ENCODE data around the gene F7. TPM values are rescaled to one million over a fixed set of nuclear protein-coding genes. Genes with fewer than 3 reads are reported as not detected.
A peak's percentile ranks its signal among the peaks of the same experiment; 100 is the strongest.

Gene F7
- total and polyA plus RNA-seq, 9 of the 15 experiments (the other 6 are each of a cell fraction or from before 2014, with no cell fraction given), result not detected

GRCh38 chr13:113080361-113080831 is 25.2 kb upstream of the F7 start:
- H2AFZ ChIP-seq (ENCODE audit: low read depth, low read length), result no peak overlapping the region
- H3K4me1 ChIP-seq (replicated peaks in 1 of 2; ENCODE audit: control insufficient read depth in 2 of 2, insufficient read depth in 2 of 2, low read length in 2 of 2), result peaks cover 0 to 23% of the 10 kb centered on the region in 2 experiments; a peak in 1 of 5 replicates
- H3K9me1 ChIP-seq (ENCODE audit: control insufficient read depth, insufficient read depth, low read length), result no peaks in the 10 kb centered on the region
- CTCF ChIA-PET (ENCODE audit: low intra/inter-chr PET ratio), result no interaction called here
- H3K27ac ChIP-seq (ENCODE audit: extremely low read depth, low read depth, low read length), result no peak overlapping the region
- in situ Hi-C loops (cut with MboI), result no loop called here
- no peak for ATAC-seq
- no peak for DNase-seq (ENCODE audit: extremely low read depth in 1 of 4, low spot score in 3 of 4)
- no peak for FAIRE-seq
- no peaks in the 10 kb centered on the region for H3K9me3 ChIP-seq (replicated peaks; ENCODE audit: control insufficient read depth, insufficient read depth, low read depth, low read length)
- POLR2A ChIA-PET, result no interaction called here
- no TSS peak for BruUV-seq (replicated peaks)
- 0% methylated on average over 8 of the region's 18 CpGs for WGBS (ENCODE audit: insufficient coverage, low coverage, missing lambda C conversion rate)
- peaks cover 0 to 80% of the 10 kb centered on the region in 2 experiments; a peak in 3 of 5 replicates for H3K27me3 ChIP-seq (ENCODE audit: control insufficient read depth in 2 of 2, insufficient read depth in 2 of 2, low read length in 2 of 2)
- no peaks in the 10 kb centered on the region for H3K79me2 ChIP-seq (ENCODE audit: control insufficient read depth, insufficient read depth, low read length)
- no peak overlapping the region for H3K9ac ChIP-seq (ENCODE audit: insufficient read depth in 1 of 2, low read depth in 2 of 2, low read length in 2 of 2)
- H3K4me3 ChIP-seq, result no peak overlapping the region
- H3K4me2 ChIP-seq (ENCODE audit: insufficient read depth, low read length), result no peak overlapping the region
- no peaks in the 10 kb centered on the region for H3K36me3 ChIP-seq (ENCODE audit: control insufficient read depth, insufficient read depth, low read length)
- intact Hi-C loops (cut with micrococcal nuclease), result no loop called here
- TF ChIP-seq ZNF445 (CRISPR knock-in tag; IDR thresholded peaks at IDR 0.05; ENCODE audit: low read depth), result no peak
- TF ChIP-seq JUN (IDR thresholded peaks at IDR 0.05; ENCODE audit: borderline replicate concordance, low read depth, low read length), result no peak
- TF ChIP-seq JUN (CRISPR knock-in tag; IDR thresholded peaks at IDR 0.05; ENCODE audit: borderline replicate concordance), result no peak
- TF ChIP-seq SRSF7 (optimal IDR thresholded peaks at IDR 0.05; ENCODE audit: low read depth, low read length), result no peak
- TF ChIP-seq CREM (IDR thresholded peaks at IDR 0.05; ENCODE audit: low read depth), result no peak
- H4K20me1 ChIP-seq (replicated peaks; ENCODE audit: control insufficient read depth, insufficient read depth, low read length), result 0 out of 2 replicates have a peak, but pooled peaks cover 6% of the 10 kb centered on the region

- Histone ChIP-seq H3K79me2 (ENCODE audit: control insufficient read depth, insufficient read depth, low read length) (no peaks in the 10 kb centered on the region), H3K4me1 (replicated peaks in 1 of 2; ENCODE audit: control insufficient read depth in 2 of 2, insufficient read depth in 2 of 2, low read length in 2 of 2) (peaks cover 0 to 23% of the 10 kb centered on the region in 2 experiments; a peak in 1 of 5 replicates), H3K4me2 (ENCODE audit: insufficient read depth, low read length) (no peak overlapping the region), H3K4me3 (no peak overlapping the region), H3K27me3 (ENCODE audit: control insufficient read depth in 2 of 2, insufficient read depth in 2 of 2, low read length in 2 of 2) (peaks cover 0 to 74% of the 10 kb centered on the region in 2 experiments; a peak in 3 of 5 replicates), H4K20me1 (replicated peaks; ENCODE audit: control insufficient read depth, insufficient read depth, low read length) (0 out of 2 replicates have a peak, but pooled peaks cover 6% of the 10 kb centered on the region), H3K36me3 (ENCODE audit: control insufficient read depth, insufficient read depth, low read length) (no peaks in the 10 kb centered on the region), H3K9me3 (replicated peaks; ENCODE audit: control insufficient read depth, insufficient read depth, low read depth, low read length) (no peaks in the 10 kb centered on the region), H3K9me1 (ENCODE audit: control insufficient read depth, insufficient read depth, low read length) (no peaks in the 10 kb centered on the region), H3K9ac (ENCODE audit: insufficient read depth in 1 of 2, low read depth in 2 of 2, low read length in 2 of 2) (no peak overlapping the region), H2AFZ (ENCODE audit: low read depth, low read length) (no peak overlapping the region), H3K27ac (ENCODE audit: extremely low read depth, low read depth, low read length) (no peak overlapping the region)
- FAIRE-seq (no peak), ATAC-seq (no peak), DNase-seq (ENCODE audit: extremely low read depth in 1 of 4, low spot score in 3 of 4) (no peak)
- ChIA-PET CTCF (ENCODE audit: low intra/inter-chr PET ratio) (no interaction called here), POLR2A (interaction anchor here (0.6 kb wide), 1 partner anchor 127 kb away, joined by 3 read pairs; no protein-coding TSS in a partner anchor)
- intact Hi-C loops (cut with micrococcal nuclease), result no loop called here
- 0% methylated on average over 10 of the region's 25 CpGs for WGBS (ENCODE audit: insufficient coverage, low coverage, missing lambda C conversion rate)
- no TSS peak for BruUV-seq (replicated peaks)
- in situ Hi-C loops (cut with MboI), result no loop called here
- no peak for TF ChIP-seq SLC30A9 (CRISPR knock-in tag; IDR thresholded peaks at IDR 0.05)
- no peak for TF ChIP-seq E2F5 (CRISPR knock-in tag; IDR thresholded peaks at IDR 0.05)
- TF ChIP-seq USF1 (CRISPR knock-in tag; IDR thresholded peaks at IDR 0.05), result peak; percentile 32; the same call in 1 of the 2 replicates
- no peak for TF ChIP-seq ZNF212 (CRISPR knock-in tag; IDR thresholded peaks at IDR 0.05)
Measured at GRCh38 chr13:113080901-113081521, 24.6 kb upstream of the F7 start.
